ENCODE data around the gene ZC3H13. TPM values are rescaled to one million over a fixed set of nuclear protein-coding genes. Genes with fewer than 3 reads are reported as not detected.

Gene ZC3H13
- total and polyA plus RNA-seq, 2 experiments from 2014 or later: 15.6 to 50.7 TPM

DNA sequence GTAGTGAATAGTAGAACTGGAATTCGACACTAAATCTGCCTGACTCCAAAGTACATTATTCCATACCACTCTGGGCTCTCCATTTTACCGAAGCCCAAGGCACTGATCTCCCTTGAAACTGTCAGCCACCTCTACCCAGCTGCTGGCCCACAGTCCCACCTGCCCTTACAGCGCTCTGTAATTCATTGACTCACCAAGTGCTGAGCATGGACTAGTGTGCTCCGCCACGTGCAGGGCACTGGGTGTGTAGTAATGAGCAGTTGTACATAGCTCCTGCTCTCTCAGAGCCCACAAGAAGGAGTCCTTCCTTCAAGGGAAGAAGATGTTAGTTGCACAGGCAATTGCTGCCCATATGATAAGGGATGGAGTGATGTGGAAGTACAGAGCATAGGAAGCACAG is 124.4 kb downstream of the ZC3H13 start:
- H3K9me2 ChIP-seq (ENCODE audit: insufficient read depth): no peaks in the 10 kb centered on the region
- no peaks in the 10 kb centered on the region for H3K79me2 ChIP-seq (ENCODE audit: insufficient read depth)
- in situ Hi-C loops (cut with MboI): no loop called here
- no peak for TF ChIP-seq EZH2 (IDR thresholded peaks at IDR 0.05; ENCODE audit: insufficient read depth, poor library complexity, severe bottlenecking)
- TF ChIP-seq EZH2phosphoT487 (IDR thresholded peaks at IDR 0.05; ENCODE audit: insufficient read depth, low read depth): no peak
- no peaks in the 10 kb centered on the region for H3K4me1 ChIP-seq (ENCODE audit: insufficient read depth)
- H3K9ac ChIP-seq: no peak overlapping the region
- H3K27me3 ChIP-seq (replicated peaks; ENCODE audit: insufficient read depth): peaks cover 17% of the 10 kb centered on the region
- H3K27ac ChIP-seq: no peak overlapping the region
- WGBS, 2 experiments (ENCODE audit: low coverage in 1 of 2, low lambda C conversion rate in 2 of 2, missing lambda C conversion rate in 2 of 2): 69 to 72% methylated on average over 5 of the region's 5 CpGs
- no peaks in the 10 kb centered on the region for H3K36me3 ChIP-seq (ENCODE audit: low read depth)
- no peaks in the 10 kb centered on the region for H4K20me1 ChIP-seq (ENCODE audit: insufficient read depth)
- H3F3A ChIP-seq (ENCODE audit: insufficient read depth): no peaks in the 10 kb centered on the region
- H3K4me3 ChIP-seq: no peak overlapping the region
- H3K4me2 ChIP-seq (ENCODE audit: unreplicated experiment): no peak overlapping the region
- H2AFZ ChIP-seq: no peak overlapping the region
- no peak for DNase-seq
- H3K9me3 ChIP-seq (ENCODE audit: low read depth): no peaks in the 10 kb centered on the region

DNA sequence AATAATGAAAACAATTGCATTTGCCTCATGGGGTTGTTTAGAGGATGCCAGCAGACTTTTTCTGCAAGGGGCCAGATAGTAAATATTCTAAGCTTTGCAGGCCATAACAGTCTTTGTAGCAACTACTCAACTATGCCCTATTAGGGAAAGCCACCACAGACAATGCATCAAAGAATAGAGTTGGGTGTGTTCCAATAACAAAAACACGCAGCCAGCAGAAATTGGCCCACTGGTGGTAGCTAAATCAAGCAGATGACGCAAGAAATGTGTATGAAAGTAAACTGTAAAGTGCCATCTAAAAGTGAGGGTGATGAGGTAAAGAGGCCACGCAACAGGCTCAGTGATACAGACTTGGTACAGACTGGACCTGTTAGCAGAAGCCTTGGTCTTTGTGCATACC is 125.8 kb downstream of the ZC3H13 start:
- no peaks in the 10 kb centered on the region for H3K9me2 ChIP-seq (ENCODE audit: insufficient read depth)
- TF ChIP-seq EZH2phosphoT487 (IDR thresholded peaks at IDR 0.05; ENCODE audit: insufficient read depth, low read depth): no peak
- no peak for TF ChIP-seq EZH2 (IDR thresholded peaks at IDR 0.05; ENCODE audit: insufficient read depth, poor library complexity, severe bottlenecking)
- 47 to 52% methylated on average over 3 of the region's 3 CpGs for WGBS, 2 experiments (ENCODE audit: low coverage in 1 of 2, low lambda C conversion rate in 2 of 2, missing lambda C conversion rate in 2 of 2)
- H3K4me1 ChIP-seq (ENCODE audit: insufficient read depth): no peaks in the 10 kb centered on the region
- no peak overlapping the region for H3K27ac ChIP-seq
- H3K4me3 ChIP-seq: no peak overlapping the region
- H3K9me3 ChIP-seq (ENCODE audit: low read depth): no peaks in the 10 kb centered on the region
- 0 out of 2 replicates have a peak, but pooled peaks cover 4% of the 10 kb centered on the region for H3K27me3 ChIP-seq (replicated peaks; ENCODE audit: insufficient read depth)
- no peaks in the 10 kb centered on the region for H3K36me3 ChIP-seq (ENCODE audit: low read depth)
- no peaks in the 10 kb centered on the region for H3F3A ChIP-seq (ENCODE audit: insufficient read depth)
- in situ Hi-C loops (cut with MboI): no loop called here
- no peaks in the 10 kb centered on the region for H3K79me2 ChIP-seq (ENCODE audit: insufficient read depth)
- H2AFZ ChIP-seq: no peak overlapping the region
- H3K9ac ChIP-seq: no peak overlapping the region
- DNase-seq: no peak
- H4K20me1 ChIP-seq (ENCODE audit: insufficient read depth): no peaks in the 10 kb centered on the region
- no peak overlapping the region for H3K4me2 ChIP-seq (ENCODE audit: unreplicated experiment)

DNA sequence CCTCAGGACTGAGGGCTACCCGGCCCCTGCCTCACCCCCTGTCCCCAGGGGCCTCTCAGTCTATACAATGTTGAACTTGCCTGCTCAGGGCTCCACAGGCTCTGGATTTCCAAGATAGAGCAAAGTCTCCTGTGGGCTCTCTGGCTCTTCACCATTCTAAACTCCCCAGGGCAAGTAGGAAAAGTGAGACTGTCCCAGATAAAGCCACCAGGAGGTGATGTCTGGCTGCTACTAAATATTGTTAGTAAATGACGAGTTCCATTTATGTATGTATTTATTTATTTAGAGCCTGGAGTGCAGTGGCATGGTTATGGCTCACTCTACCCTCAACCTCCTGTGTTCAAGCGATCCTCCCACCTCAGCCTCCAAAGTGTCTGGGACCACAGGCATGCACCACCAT is 127.4 kb downstream of the ZC3H13 start:
- WGBS, 2 experiments (ENCODE audit: low coverage in 1 of 2, low lambda C conversion rate in 2 of 2, missing lambda C conversion rate in 2 of 2): 49 to 57% methylated on average over 3 of the region's 3 CpGs
- Histone ChIP-seq H3K4me1 (ENCODE audit: insufficient read depth) (no peaks in the 10 kb centered on the region), H3K9me2 (ENCODE audit: insufficient read depth) (no peaks in the 10 kb centered on the region), H3K4me3 (no peak overlapping the region), H3K27me3 (replicated peaks; ENCODE audit: insufficient read depth) (0 out of 2 replicates have a peak, but pooled peaks cover 7% of the 10 kb centered on the region), H3K79me2 (ENCODE audit: insufficient read depth) (no peaks in the 10 kb centered on the region), H3K4me2 (ENCODE audit: unreplicated experiment) (no peak overlapping the region), H3K9ac (no peak overlapping the region), H3F3A (ENCODE audit: insufficient read depth) (no peaks in the 10 kb centered on the region), H2AFZ (no peak overlapping the region), H3K27ac (no peak overlapping the region), H4K20me1 (ENCODE audit: insufficient read depth) (no peaks in the 10 kb centered on the region), H3K36me3 (ENCODE audit: low read depth) (no peaks in the 10 kb centered on the region), H3K9me3 (ENCODE audit: low read depth) (no peaks in the 10 kb centered on the region)
- in situ Hi-C loops (cut with MboI): no loop called here
- TF ChIP-seq EZH2phosphoT487 (IDR thresholded peaks at IDR 0.05; ENCODE audit: insufficient read depth, low read depth) (no peak), EZH2 (IDR thresholded peaks at IDR 0.05; ENCODE audit: insufficient read depth, poor library complexity, severe bottlenecking) (no peak)
- peak; percentile 26 for DNase-seq

DNA sequence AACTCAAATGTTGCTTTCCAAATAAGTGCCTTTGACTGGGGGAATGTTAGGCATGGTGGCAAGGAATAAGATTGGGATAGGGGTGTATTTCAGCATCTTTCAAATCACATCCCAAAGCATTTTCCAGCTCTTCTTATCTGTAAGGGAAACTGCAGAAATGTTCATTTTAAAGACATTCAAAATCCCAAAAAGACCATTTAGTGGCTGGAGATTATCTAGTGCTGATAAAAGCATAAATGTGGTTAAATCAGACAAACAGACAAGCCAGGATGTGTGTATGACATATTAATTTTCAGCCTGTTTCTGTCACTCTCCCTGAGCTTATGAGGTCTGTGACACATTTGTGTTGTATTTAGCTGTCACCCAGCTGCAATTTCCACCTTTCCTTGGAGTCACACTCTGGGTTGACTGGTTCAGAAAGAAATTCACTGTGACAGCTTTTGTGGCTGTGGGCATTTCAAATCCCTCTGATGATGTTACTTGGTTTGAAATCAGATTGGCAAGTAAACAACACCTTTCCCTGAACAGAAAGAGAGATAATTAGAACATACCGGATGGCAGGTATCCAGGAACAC is 131.3 kb downstream of the ZC3H13 start:
- Histone ChIP-seq H3K9me3 (ENCODE audit: low read depth) (no peaks in the 10 kb centered on the region), H2AFZ (no peak overlapping the region), H3F3A (ENCODE audit: insufficient read depth) (no peaks in the 10 kb centered on the region), H3K4me2 (ENCODE audit: unreplicated experiment) (no peak overlapping the region), H3K27me3 (replicated peaks; ENCODE audit: insufficient read depth) (peaks cover 3% of the 10 kb centered on the region; the same call in 1 of the 2 replicates), H3K9me2 (ENCODE audit: insufficient read depth) (no peaks in the 10 kb centered on the region), H3K4me1 (ENCODE audit: insufficient read depth) (no peaks in the 10 kb centered on the region), H3K27ac (no peak overlapping the region), H4K20me1 (ENCODE audit: insufficient read depth) (no peaks in the 10 kb centered on the region), H3K36me3 (ENCODE audit: low read depth) (no peaks in the 10 kb centered on the region), H3K4me3 (no peak overlapping the region), H3K9ac (no peak overlapping the region), H3K79me2 (ENCODE audit: insufficient read depth) (no peaks in the 10 kb centered on the region)
- in situ Hi-C loops (cut with MboI): no loop called here
- DNase-seq: no peak
- TF ChIP-seq EZH2 (IDR thresholded peaks at IDR 0.05; ENCODE audit: insufficient read depth, poor library complexity, severe bottlenecking) (no peak), EZH2phosphoT487 (IDR thresholded peaks at IDR 0.05; ENCODE audit: insufficient read depth, low read depth) (no peak)
- 90 to 93% methylated on average over 1 of the region's 1 CpG for WGBS, 2 experiments (ENCODE audit: low coverage in 1 of 2, low lambda C conversion rate in 2 of 2, missing lambda C conversion rate in 2 of 2)

All from GM23248 (cell line).